ENCODE data around the gene NT5DC3. TPM values are rescaled to one million over a fixed set of nuclear protein-coding genes. Genes with fewer than 3 reads are reported as not detected.

NT5DC3 gene
- total and polyA plus RNA-seq, 4 donors: 3.6 to 104 (median 26.2) TPM

DNA sequence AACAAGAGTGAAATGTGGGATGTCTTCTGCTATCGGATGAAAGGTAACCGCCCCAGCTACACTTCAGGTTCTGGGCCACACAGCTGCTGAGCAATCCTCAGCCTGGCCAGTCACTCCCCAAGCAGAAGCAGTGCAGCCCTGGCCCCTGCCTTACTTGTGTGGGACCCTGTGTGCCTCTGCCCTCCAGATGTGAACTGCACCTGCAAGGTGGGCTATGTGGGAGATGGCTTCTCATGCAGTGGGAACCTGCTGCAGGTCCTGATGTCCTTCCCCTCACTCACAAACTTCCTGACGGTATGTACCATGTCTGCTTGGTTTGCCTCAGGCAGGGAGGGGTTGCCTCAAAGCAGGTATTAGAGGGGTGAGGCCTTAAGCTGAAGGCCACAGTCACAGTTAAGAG lies 85.6 kb downstream of the NT5DC3 start:
- ATAC-seq (ENCODE audit: low FRiP score): no peak
- no peaks in the 10 kb centered on the region for H3K36me3 ChIP-seq (ENCODE audit: control insufficient read depth in 1 of 2, insufficient read depth in 2 of 2, low read length in 1 of 2)
- H3K4me3 ChIP-seq (ENCODE audit: low read length in 2 of 2): no peak overlapping the region
- intact Hi-C loops (cut with DNase I): no loop called here
- no peaks in the 10 kb centered on the region for H3K27me3 ChIP-seq (ENCODE audit: control insufficient read depth in 1 of 2, insufficient read depth in 2 of 2, low read length in 1 of 2)
- no peaks in the 10 kb centered on the region for H3K9me3 ChIP-seq (ENCODE audit: control insufficient read depth, low read length)
- no peak overlapping the region for H3K27ac ChIP-seq (ENCODE audit: low read depth in 1 of 2, low read length in 2 of 2)
- no peak for DNase-seq
- H3K4me1 ChIP-seq (ENCODE audit: control insufficient read depth in 1 of 2, insufficient read depth in 2 of 2, low read length in 2 of 2): no peaks in the 10 kb centered on the region
- 65 to 79% methylated on average over 3 of the region's 3 CpGs for WGBS, 2 donors

- intact Hi-C loops (cut with DNase I): no loop called here
- Histone ChIP-seq H3K9me3 (ENCODE audit: control insufficient read depth, low read length) (no peaks in the 10 kb centered on the region), H3K4me1 (ENCODE audit: control insufficient read depth in 1 of 2, insufficient read depth in 2 of 2, low read length in 2 of 2) (no peaks in the 10 kb centered on the region), H3K36me3 (ENCODE audit: control insufficient read depth in 1 of 2, insufficient read depth in 2 of 2, low read length in 1 of 2) (no peaks in the 10 kb centered on the region), H3K4me3 (ENCODE audit: low read length in 2 of 2) (no peak overlapping the region), H3K27me3 (ENCODE audit: control insufficient read depth in 1 of 2, insufficient read depth in 2 of 2, low read length in 1 of 2) (no peaks in the 10 kb centered on the region), H3K27ac (ENCODE audit: low read depth in 1 of 2, low read length in 2 of 2) (no peak overlapping the region)
- DNase-seq (no peak), ATAC-seq (ENCODE audit: low FRiP score) (no peak)
- WGBS, 2 donors: 28% methylated on average over 2 of the region's 2 CpGs
Observed at GRCh38 chr12:103751600-103751999, 89.4 kb downstream of the NT5DC3 start.

GRCh38 chr12:103751171-103751570 lies 89.9 kb downstream of the NT5DC3 start:
- Histone ChIP-seq H3K4me1 (ENCODE audit: control insufficient read depth in 1 of 2, insufficient read depth in 2 of 2, low read length in 2 of 2) (no peaks in the 10 kb centered on the region), H3K36me3 (ENCODE audit: control insufficient read depth in 1 of 2, insufficient read depth in 2 of 2, low read length in 1 of 2) (no peaks in the 10 kb centered on the region), H3K9me3 (ENCODE audit: control insufficient read depth, low read length) (no peaks in the 10 kb centered on the region), H3K27ac (ENCODE audit: low read depth in 1 of 2, low read length in 2 of 2) (no peak overlapping the region), H3K27me3 (ENCODE audit: control insufficient read depth in 1 of 2, insufficient read depth in 2 of 2, low read length in 1 of 2) (no peaks in the 10 kb centered on the region), H3K4me3 (ENCODE audit: low read length in 2 of 2) (no peak overlapping the region)
- no peak for ATAC-seq (ENCODE audit: low FRiP score)
- no peak for DNase-seq
- intact Hi-C loops (cut with DNase I): no loop called here
- 90 to 94% methylated on average over 1 of the region's 1 CpG for WGBS, 2 donors

DNA sequence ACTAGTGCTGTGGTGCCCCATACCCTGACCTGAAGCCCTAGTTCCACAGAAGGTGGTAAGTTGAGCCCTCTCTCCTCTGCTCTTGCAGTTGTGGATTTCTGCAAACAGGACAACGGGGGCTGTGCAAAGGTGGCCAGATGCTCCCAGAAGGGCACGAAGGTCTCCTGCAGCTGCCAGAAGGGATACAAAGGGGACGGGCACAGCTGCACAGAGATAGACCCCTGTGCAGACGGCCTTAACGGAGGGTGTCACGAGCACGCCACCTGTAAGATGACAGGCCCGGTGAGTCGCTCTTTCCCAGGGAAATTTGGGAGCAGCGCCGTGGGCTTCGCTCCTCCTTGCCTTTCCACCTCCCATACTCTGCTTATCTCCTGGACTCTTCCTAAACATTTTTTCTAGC lies 92.2 kb downstream of the NT5DC3 start:
- no peak for DNase-seq
- H3K9me3 ChIP-seq (ENCODE audit: control insufficient read depth, low read length): no peaks in the 10 kb centered on the region
- H3K27ac ChIP-seq (ENCODE audit: low read depth in 1 of 2, low read length in 2 of 2): no peak overlapping the region
- 90 to 93% methylated on average over 12 of the region's 12 CpGs for WGBS, 2 donors
- H3K36me3 ChIP-seq (ENCODE audit: control insufficient read depth in 1 of 2, insufficient read depth in 2 of 2, low read length in 1 of 2): no peaks in the 10 kb centered on the region
- ATAC-seq (ENCODE audit: low FRiP score): no peak
- H3K27me3 ChIP-seq (ENCODE audit: control insufficient read depth in 1 of 2, insufficient read depth in 2 of 2, low read length in 1 of 2): no peaks in the 10 kb centered on the region
- H3K4me3 ChIP-seq (ENCODE audit: low read length in 2 of 2): no peak overlapping the region
- intact Hi-C loops (cut with DNase I): no loop called here
- no peaks in the 10 kb centered on the region for H3K4me1 ChIP-seq (ENCODE audit: control insufficient read depth in 1 of 2, insufficient read depth in 2 of 2, low read length in 2 of 2)

DNA sequence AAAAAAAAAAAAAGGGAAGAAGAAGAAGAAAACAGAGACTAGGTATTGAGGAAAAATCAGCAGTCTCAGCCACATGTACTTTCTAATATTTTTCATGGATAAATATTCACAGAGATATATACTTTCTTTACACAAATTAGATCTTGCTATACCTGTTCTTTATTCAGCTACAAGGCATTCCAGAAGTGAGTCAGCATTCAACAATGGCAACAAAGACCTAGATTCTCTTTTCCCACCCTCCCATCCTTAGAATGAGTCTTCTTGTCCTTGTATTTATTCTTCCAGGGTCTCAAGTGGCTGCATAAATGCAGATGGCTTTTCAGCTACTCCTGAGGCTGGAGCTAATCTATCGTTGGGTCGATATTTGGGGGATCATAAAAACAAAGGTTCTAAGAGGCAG lies 93.0 kb downstream of the NT5DC3 start:
- no peak overlapping the region for H3K27ac ChIP-seq (ENCODE audit: low read depth in 1 of 2, low read length in 2 of 2)
- H3K36me3 ChIP-seq (ENCODE audit: control insufficient read depth in 1 of 2, insufficient read depth in 2 of 2, low read length in 1 of 2): no peaks in the 10 kb centered on the region
- H3K4me3 ChIP-seq (ENCODE audit: low read length in 2 of 2): no peak overlapping the region
- no peaks in the 10 kb centered on the region for H3K27me3 ChIP-seq (ENCODE audit: control insufficient read depth in 1 of 2, insufficient read depth in 2 of 2, low read length in 1 of 2)
- intact Hi-C loops (cut with DNase I): no loop called here
- no peak for ATAC-seq (ENCODE audit: low FRiP score)
- 91 to 94% methylated on average over 2 of the region's 2 CpGs for WGBS, 2 donors
- no peak for DNase-seq
- H3K9me3 ChIP-seq (ENCODE audit: control insufficient read depth, low read length): no peaks in the 10 kb centered on the region
- H3K4me1 ChIP-seq (ENCODE audit: control insufficient read depth in 1 of 2, insufficient read depth in 2 of 2, low read length in 2 of 2): no peaks in the 10 kb centered on the region

- no peaks in the 10 kb centered on the region for H3K36me3 ChIP-seq (ENCODE audit: control insufficient read depth in 1 of 2, insufficient read depth in 2 of 2, low read length in 1 of 2)
- intact Hi-C loops (cut with DNase I): no loop called here
- WGBS, 2 donors: 80 to 85% methylated on average over 2 of the region's 2 CpGs
Observed at GRCh38 chr12:103745962-103746361, 95.1 kb downstream of the NT5DC3 start.

DNA sequence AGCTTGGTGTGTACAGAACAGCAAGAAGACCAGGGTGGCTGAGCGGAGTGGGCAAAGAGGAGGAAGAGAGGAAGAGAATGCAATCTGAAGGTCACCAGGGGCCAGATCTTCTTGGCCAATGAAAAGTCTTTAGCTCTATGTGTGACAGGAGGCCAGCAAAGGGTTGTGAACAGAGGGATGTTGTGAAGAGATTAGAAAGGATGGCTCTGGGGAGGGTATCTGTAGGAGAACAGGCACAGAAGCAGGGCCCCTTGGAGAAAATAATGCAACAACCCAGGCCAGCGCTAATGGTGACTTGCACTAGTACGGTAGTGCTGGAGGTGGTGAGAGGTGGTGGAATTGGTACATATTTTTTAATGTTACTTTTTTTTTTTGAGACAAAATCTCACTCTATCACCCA lies 97.2 kb downstream of the NT5DC3 start:
- H3K27me3 ChIP-seq (ENCODE audit: control insufficient read depth in 1 of 2, insufficient read depth in 2 of 2, low read length in 1 of 2): no peaks in the 10 kb centered on the region
- WGBS, 2 donors: 98 to 100% methylated on average over 3 of the region's 3 CpGs
- ATAC-seq (ENCODE audit: low FRiP score) (no peak), DNase-seq (no peak)
- H3K36me3 ChIP-seq (ENCODE audit: control insufficient read depth in 1 of 2, insufficient read depth in 2 of 2, low read length in 1 of 2): no peaks in the 10 kb centered on the region
- H3K9me3 ChIP-seq (ENCODE audit: control insufficient read depth, low read length): no peaks in the 10 kb centered on the region
- H3K4me3 ChIP-seq (ENCODE audit: low read length in 2 of 2): no peak overlapping the region
- no peaks in the 10 kb centered on the region for H3K4me1 ChIP-seq (ENCODE audit: control insufficient read depth in 1 of 2, insufficient read depth in 2 of 2, low read length in 2 of 2)
- intact Hi-C loops (cut with DNase I): no loop called here
- H3K27ac ChIP-seq (ENCODE audit: low read depth in 1 of 2, low read length in 2 of 2): no peak overlapping the region

More at GRCh38 chr12:103745962-103746361, 95.1 kb downstream of the NT5DC3 start:
- H3K27ac ChIP-seq (ENCODE audit: low read depth in 1 of 2, low read length in 2 of 2): no peak overlapping the region
- no peaks in the 10 kb centered on the region for H3K9me3 ChIP-seq (ENCODE audit: control insufficient read depth, low read length)
- H3K27me3 ChIP-seq (ENCODE audit: control insufficient read depth in 1 of 2, insufficient read depth in 2 of 2, low read length in 1 of 2): no peaks in the 10 kb centered on the region
- no peak for DNase-seq
- H3K4me1 ChIP-seq (ENCODE audit: control insufficient read depth in 1 of 2, insufficient read depth in 2 of 2, low read length in 2 of 2): no peaks in the 10 kb centered on the region
- H3K4me3 ChIP-seq (ENCODE audit: low read length in 2 of 2): no peak overlapping the region
- no peak for ATAC-seq (ENCODE audit: low FRiP score)

- intact Hi-C loops (cut with DNase I): no loop called here
- Histone ChIP-seq H3K36me3 (ENCODE audit: control insufficient read depth in 1 of 2, insufficient read depth in 2 of 2, low read length in 1 of 2) (no peaks in the 10 kb centered on the region), H3K4me3 (ENCODE audit: low read length in 2 of 2) (no peak overlapping the region), H3K9me3 (ENCODE audit: control insufficient read depth, low read length) (no peaks in the 10 kb centered on the region), H3K4me1 (ENCODE audit: control insufficient read depth in 1 of 2, insufficient read depth in 2 of 2, low read length in 2 of 2) (no peaks in the 10 kb centered on the region), H3K27me3 (ENCODE audit: control insufficient read depth in 1 of 2, insufficient read depth in 2 of 2, low read length in 1 of 2) (no peaks in the 10 kb centered on the region), H3K27ac (ENCODE audit: low read depth in 1 of 2, low read length in 2 of 2) (no peak overlapping the region)
- ATAC-seq (ENCODE audit: low FRiP score): no peak
- DNase-seq: no peak
- 82 to 88% methylated on average over 15 of the region's 15 CpGs for WGBS, 2 donors
Observed at GRCh38 chr12:103742349-103742932, 98.6 kb downstream of the NT5DC3 start.

DNA sequence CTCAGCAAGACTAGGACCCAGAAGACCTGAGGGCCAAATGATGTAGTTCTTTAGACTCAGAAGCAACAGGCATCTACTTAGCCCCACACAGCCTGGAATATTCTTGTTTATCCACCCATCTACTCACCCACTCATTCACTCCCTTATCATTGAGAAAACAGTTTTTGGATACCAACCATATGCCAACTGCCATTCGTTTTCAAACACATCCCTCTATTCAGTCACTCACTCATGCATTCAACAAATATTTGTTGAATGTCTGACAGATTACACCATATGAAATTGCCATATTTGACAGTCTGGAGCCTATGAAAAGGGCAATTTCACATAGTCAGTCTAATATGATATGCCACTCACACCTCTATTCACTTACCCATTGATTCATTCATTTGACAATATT lies 103.2 kb downstream of the NT5DC3 start:
- DNase-seq: no peak
- no peak overlapping the region for H3K4me3 ChIP-seq (ENCODE audit: low read length in 2 of 2)
- no peaks in the 10 kb centered on the region for H3K36me3 ChIP-seq (ENCODE audit: control insufficient read depth in 1 of 2, insufficient read depth in 2 of 2, low read length in 1 of 2)
- 4 to 8% methylated on average over 1 of the region's 1 CpG for WGBS, 2 donors
- no peaks in the 10 kb centered on the region for H3K27me3 ChIP-seq (ENCODE audit: control insufficient read depth in 1 of 2, insufficient read depth in 2 of 2, low read length in 1 of 2)
- ATAC-seq (ENCODE audit: low FRiP score): no peak
- intact Hi-C loops (cut with DNase I): no loop called here
- no peaks in the 10 kb centered on the region for H3K4me1 ChIP-seq (ENCODE audit: control insufficient read depth in 1 of 2, insufficient read depth in 2 of 2, low read length in 2 of 2)
- H3K9me3 ChIP-seq (ENCODE audit: control insufficient read depth, low read length): no peaks in the 10 kb centered on the region
- no peak overlapping the region for H3K27ac ChIP-seq (ENCODE audit: low read depth in 1 of 2, low read length in 2 of 2)
